H1 (cell line): ENCODE results near the gene ZNF106. TPM values are rescaled to one million over a fixed set of nuclear protein-coding genes. Genes with fewer than 3 reads are reported as not detected.

Experiments
- ASH2L ChIP-seq: fragments of 200-600, 300-600 bp; sonication (generic); IDR thresholded peaks from one replicate; pipeline ENCODE4 v1.7.1; 2017; ENCODE audit warnings: low read length
- BACH1 ChIP-seq: IDR thresholded peaks from 2 replicates; pipeline ENCODE4 v1.6.1; 2012; ENCODE audit warnings: low read length, improper control_type of control experiment
- CBX5 ChIP-seq: fragments of 300-800, 300-1000 bp; sonication (generic); IDR thresholded peaks from 2 replicates; pipeline ENCODE4 v1.7.1; 2016; ENCODE audit warnings: antibody characterized with exemption, low read length, low read depth
- CBX8 ChIP-seq: fragments of 300-800, 300-1000 bp; sonication (generic); IDR thresholded peaks from 2 replicates; pipeline ENCODE4 v1.7.1; 2016; ENCODE audit warnings: low read depth, low read length, borderline replicate concordance
- CTBP2 ChIP-seq: IDR thresholded peaks from 2 replicates; pipeline ENCODE4 v1.7.0; 2011; ENCODE audit warnings: borderline replicate concordance, mild to moderate bottlenecking, moderate library complexity, mixed read lengths, low read length; ENCODE audit not compliant: insufficient read depth, insufficient read length
- EGR1 ChIP-seq: IDR thresholded peaks from 2 replicates; pipeline ENCODE4 v1.6.1; 2011; ENCODE audit warnings: low read depth, low read length, borderline replicate concordance
- EP300 ChIP-seq, 2 experiments: IDR thresholded peaks; 1 replicate in 1 of 2; 2 replicates in 1 of 2; pipeline ENCODE4 v1.6.1; 2011 to 2012; ENCODE audit warnings: low read depth in 2 of 2, low read length in 2 of 2, mild to moderate bottlenecking in 2 of 2, borderline replicate concordance in 1 of 2, inconsistent platforms in 1 of 2, moderate library complexity in 1 of 2
- HDAC2 ChIP-seq, 2 experiments: fragments of 300-600 bp in 1 of 2; sonication (generic) in 1 of 2; IDR thresholded peaks; 2 replicates each; pipeline ENCODE4 v1.6.1; 2011 to 2012; ENCODE audit warnings: low read depth in 2 of 2, low read length in 2 of 2, mild to moderate bottlenecking in 2 of 2, moderate library complexity in 2 of 2, borderline replicate concordance in 1 of 2, inconsistent platforms in 1 of 2
- POLR2AphosphoS5 ChIP-seq: IDR thresholded peaks from 2 replicates; pipeline ENCODE4 v1.6.1; 2011; ENCODE audit warnings: low read depth, low read length
- POU5F1 ChIP-seq: IDR thresholded peaks from 2 replicates; pipeline ENCODE4 v1.6.1; 2011; ENCODE audit warnings: low read depth, mild to moderate bottlenecking, low read length, moderate library complexity
- RBBP5 ChIP-seq: IDR thresholded peaks from 2 replicates; pipeline ENCODE4 v1.7.1; 2012; ENCODE audit warnings: low read depth, mild to moderate bottlenecking, inconsistent platforms, low read length, moderate library complexity, borderline replicate concordance
- SAP30 ChIP-seq: fragments of 300-600 bp; sonication (generic); IDR thresholded peaks from 2 replicates; pipeline ENCODE4 v1.7.1; 2012; ENCODE audit warnings: low read length, moderate library complexity, mild to moderate bottlenecking, inconsistent platforms; ENCODE audit not compliant: insufficient read depth, insufficient replicate concordance
- SP1 ChIP-seq: IDR thresholded peaks from 2 replicates; pipeline ENCODE4 v1.6.1; 2011; ENCODE audit warnings: low read depth, low read length
- SP2 ChIP-seq: IDR thresholded peaks from 2 replicates; pipeline ENCODE4 v1.6.1; 2012; ENCODE audit warnings: mild to moderate bottlenecking, low read length, inconsistent platforms
- TEAD4 ChIP-seq: IDR thresholded peaks from 2 replicates; pipeline ENCODE4 v1.6.1; 2012; ENCODE audit warnings: low read depth, low read length, inconsistent platforms, mixed read lengths
- ZNF274 ChIP-seq: IDR thresholded peaks from 2 replicates; pipeline ENCODE4 v1.7.0; 2012; ENCODE audit warnings: low read length, borderline replicate concordance; ENCODE audit errors: extremely low read depth
- polyA plus RNA-seq, 7 experiments: library from polyadenylated mRNA; depleted of rRNA in 3 of 7; stranded (reverse) in 5 of 7; unstranded in 2 of 7; fragments of >200 nt in 5 of 7; fragments of 200-250 nt in 2 of 7; gene quantifications; 1 replicate in 5 of 7; 2 replicates in 1 of 7; 4 replicates in 1 of 7; pipeline versions ENCODE4 v1.2.1 to v1.2.3, GENCODE V29; 2011 to 2013; ENCODE audit warnings: missing spikeins in 2 of 7, mixed read lengths in 2 of 7
- total RNA-seq: library from RNA; stranded (reverse); fragmentation: NEBNext Ultra II Directional; extraction: Animal tissue kit (Norgen Biotek cat#: 25700); gene quantifications from 2 replicates; pipeline ENCODE4 v1.2.1, GENCODE V29; 2021
- TF ChIP-seq, protein P1 (sequence below): IDR thresholded peaks from 2 replicates; pipeline ENCODE4 v1.6.1; 2011; ENCODE audit warnings: low read length, improper control_type of control experiment
- TF ChIP-seq, protein P2 (sequence below), 3 experiments: IDR thresholded peaks; 1 replicate in 2 of 3; 2 replicates in 1 of 3; pipeline versions ENCODE4 v1.5.1 to v1.6.1; 2011; ENCODE audit warnings: low read length in 3 of 3, mild to moderate bottlenecking in 3 of 3, inconsistent platforms in 2 of 3, low read depth in 1 of 3, moderate library complexity in 1 of 3; ENCODE audit not compliant: insufficient read depth in 1 of 3; ENCODE audit errors: control extremely low read depth in 1 of 3
- TF ChIP-seq, protein P3 (sequence below): IDR thresholded peaks from 2 replicates; pipeline ENCODE4 v1.6.1; 2012; ENCODE audit warnings: inconsistent platforms

The ZNF106 gene
- total and polyA plus RNA-seq, 2 of the 8 experiments (the other 6 are each of a cell fraction or from before 2014, with no cell fraction given), result 18.2 to 62.0 TPM

DNA sequence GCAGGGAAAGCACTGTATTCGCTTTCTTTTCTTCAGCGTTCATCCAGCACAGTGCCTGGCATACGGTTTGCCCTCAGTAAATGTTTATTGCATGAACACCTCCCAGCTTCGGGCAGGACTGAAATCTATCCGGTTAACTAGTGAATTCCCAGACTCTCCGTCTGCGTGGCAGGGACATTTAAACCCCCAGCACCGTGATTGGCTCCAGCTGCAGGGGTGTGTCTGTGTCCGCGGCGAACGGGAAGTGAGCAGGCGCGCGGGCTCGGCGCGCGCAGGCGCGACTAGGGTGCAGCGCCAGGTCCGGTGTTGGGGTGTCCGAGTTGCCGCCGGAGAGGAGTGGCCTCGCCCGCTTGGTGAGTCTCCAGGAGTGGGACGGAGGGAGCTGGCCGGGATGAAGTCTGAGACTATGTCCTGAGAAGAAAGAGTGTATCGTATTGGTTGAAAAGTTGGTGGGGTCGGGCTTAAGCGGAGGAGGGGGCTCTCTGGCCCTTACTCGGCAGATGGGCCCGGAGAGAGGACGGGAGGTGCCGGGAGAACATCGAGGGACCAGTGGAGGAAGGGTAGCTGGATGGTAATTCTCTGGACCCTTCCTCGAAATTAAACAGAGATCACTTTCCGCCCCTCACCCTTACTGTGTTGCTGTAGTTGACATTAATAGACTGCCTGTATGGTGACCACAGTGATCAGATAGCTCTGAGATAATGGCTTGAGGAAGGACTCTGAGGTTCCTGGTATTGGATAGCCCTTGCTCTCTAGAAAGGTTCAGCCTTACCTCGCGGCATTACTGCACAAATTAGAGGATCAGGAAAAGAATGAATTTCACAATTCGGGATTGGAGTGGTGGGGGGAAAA is 4.6 kb upstream of the ZNF106 start, which contains the start of gene SNAP23 (continued):
- no peak for TF ChIP-seq EP300 (IDR thresholded peaks at IDR 0.05; ENCODE audit: borderline replicate concordance in 1 of 2, low read depth in 2 of 2, low read length in 2 of 2)
- TF ChIP-seq CBX5, result no peak
- TF ChIP-seq BACH1, result no peak
- TF ChIP-seq EGR1, result no peak
- peak; percentile 52 for TF ChIP-seq ASH2L
- no peak for TF ChIP-seq HDAC2 (IDR thresholded peaks at IDR 0.05; ENCODE audit: borderline replicate concordance in 1 of 2, low read depth in 2 of 2, low read length in 2 of 2)
- TF ChIP-seq CTBP2, result no peak
- peak; percentile 41; the same call in 1 of the 2 replicates for TF ChIP-seq RBBP5
- no peak for TF ChIP-seq SP2
- TF ChIP-seq, protein P1, sequence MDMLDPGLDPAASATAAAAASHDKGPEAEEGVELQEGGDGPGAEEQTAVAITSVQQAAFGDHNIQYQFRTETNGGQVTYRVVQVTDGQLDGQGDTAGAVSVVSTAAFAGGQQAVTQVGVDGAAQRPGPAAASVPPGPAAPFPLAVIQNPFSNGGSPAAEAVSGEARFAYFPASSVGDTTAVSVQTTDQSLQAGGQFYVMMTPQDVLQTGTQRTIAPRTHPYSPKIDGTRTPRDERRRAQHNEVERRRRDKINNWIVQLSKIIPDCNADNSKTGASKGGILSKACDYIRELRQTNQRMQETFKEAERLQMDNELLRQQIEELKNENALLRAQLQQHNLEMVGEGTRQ, result no peak
- TF ChIP-seq SAP30, result no peak
- TF ChIP-seq ZNF274, result no peak
- 0 out of 2 replicates have a peak, but pooled peaks have one; percentile 29 for TF ChIP-seq TEAD4
- no peak for TF ChIP-seq POU5F1
- no peak for TF ChIP-seq CBX8
- no peak for TF ChIP-seq SP1
- TF ChIP-seq POLR2AphosphoS5, result peak; percentile 81
- TF ChIP-seq, protein P2, sequence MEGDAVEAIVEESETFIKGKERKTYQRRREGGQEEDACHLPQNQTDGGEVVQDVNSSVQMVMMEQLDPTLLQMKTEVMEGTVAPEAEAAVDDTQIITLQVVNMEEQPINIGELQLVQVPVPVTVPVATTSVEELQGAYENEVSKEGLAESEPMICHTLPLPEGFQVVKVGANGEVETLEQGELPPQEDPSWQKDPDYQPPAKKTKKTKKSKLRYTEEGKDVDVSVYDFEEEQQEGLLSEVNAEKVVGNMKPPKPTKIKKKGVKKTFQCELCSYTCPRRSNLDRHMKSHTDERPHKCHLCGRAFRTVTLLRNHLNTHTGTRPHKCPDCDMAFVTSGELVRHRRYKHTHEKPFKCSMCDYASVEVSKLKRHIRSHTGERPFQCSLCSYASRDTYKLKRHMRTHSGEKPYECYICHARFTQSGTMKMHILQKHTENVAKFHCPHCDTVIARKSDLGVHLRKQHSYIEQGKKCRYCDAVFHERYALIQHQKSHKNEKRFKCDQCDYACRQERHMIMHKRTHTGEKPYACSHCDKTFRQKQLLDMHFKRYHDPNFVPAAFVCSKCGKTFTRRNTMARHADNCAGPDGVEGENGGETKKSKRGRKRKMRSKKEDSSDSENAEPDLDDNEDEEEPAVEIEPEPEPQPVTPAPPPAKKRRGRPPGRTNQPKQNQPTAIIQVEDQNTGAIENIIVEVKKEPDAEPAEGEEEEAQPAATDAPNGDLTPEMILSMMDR (IDR thresholded peaks at IDR 0.05; ENCODE audit: control extremely low read depth in 1 of 3, insufficient read depth in 1 of 3, low read depth in 1 of 3, low read length in 3 of 3), result no peak; a peak in 1 of 4 replicates
- TF ChIP-seq, protein P3, sequence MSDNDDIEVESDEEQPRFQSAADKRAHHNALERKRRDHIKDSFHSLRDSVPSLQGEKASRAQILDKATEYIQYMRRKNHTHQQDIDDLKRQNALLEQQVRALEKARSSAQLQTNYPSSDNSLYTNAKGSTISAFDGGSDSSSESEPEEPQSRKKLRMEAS, result no peak
